Neural progenitor cell (in vitro differentiated cells): ENCODE data around the gene RLF. TPM values are rescaled to one million over a fixed set of nuclear protein-coding genes. Genes with fewer than 3 reads are reported as not detected.

Source experiments
- DNase-seq: peaks from one replicate; pipeline ENCODE4 v3.0.0-alpha.2; 2016; ENCODE audit warnings: low spot score
- H2AFZ ChIP-seq: fragments of 200-600 bp; sonication (generic); replicated peaks from 2 replicates; pipeline ENCODE4 v1.6.1; 2016; ENCODE audit warnings: antibody characterized with exemption
- H3F3A ChIP-seq: fragments of 200-600 bp; sonication (generic); 2 replicates; pipeline ENCODE4 v1.6.1; 2016; ENCODE audit warnings: antibody characterized with exemption, low read depth
- H3K27ac ChIP-seq: fragments of 200-600 bp; sonication (generic); 2 replicates; pipeline ENCODE4 v1.5.1; 2016; ENCODE audit warnings: mild to moderate bottlenecking
- H3K27me3 ChIP-seq: fragments of 200-600 bp; sonication (generic); 2 replicates; pipeline ENCODE4 v1.6.1; 2016; ENCODE audit warnings: mild to moderate bottlenecking, moderate library complexity
- H3K36me3 ChIP-seq: fragments of 200-600 bp; sonication (generic); 2 replicates; pipeline ENCODE4 v1.5.1; 2016
- H3K4me1 ChIP-seq: fragments of 200-600 bp; sonication (generic); 2 replicates; pipeline ENCODE4 v1.6.1; 2016; ENCODE audit warnings: mixed run types
- H3K4me2 ChIP-seq: fragments of 200-600 bp; sonication (generic); 2 replicates; pipeline ENCODE4 v1.6.1; 2016
- H3K4me3 ChIP-seq: fragments of 200-600 bp; sonication (generic); 2 replicates; pipeline ENCODE4 v1.5.1; 2016
- H3K79me2 ChIP-seq: fragments of 200-600 bp; sonication (generic); 2 replicates; pipeline ENCODE4 v1.6.1; 2016; ENCODE audit warnings: low read depth
- H3K9ac ChIP-seq: fragments of 200-600 bp; sonication (generic); 2 replicates; pipeline ENCODE4 v1.6.1; 2016
- H3K9me3 ChIP-seq: fragments of 200-600 bp; sonication (generic); 2 replicates; pipeline ENCODE4 v1.5.1; 2016; ENCODE audit warnings: low read depth
- H4K20me1 ChIP-seq: fragments of 200-600 bp; sonication (generic); 2 replicates; pipeline ENCODE4 v1.6.1; 2016; ENCODE audit warnings: low read depth
- H3K27ac Mint-ChIP-seq: 3 replicates; pipeline ENCODE4 v1.8.0; 2021; ENCODE audit warnings: mixed read lengths
- H3K27me3 Mint-ChIP-seq: 2 replicates; pipeline ENCODE4 v1.8.0; 2022; ENCODE audit warnings: low read depth, mild to moderate bottlenecking, inconsistent platforms, moderate library complexity, mixed read lengths; ENCODE audit not compliant: insufficient read depth
- H3K36me3 Mint-ChIP-seq: 3 replicates; pipeline ENCODE4 v1.8.0; 2021; ENCODE audit warnings: mixed read lengths
- H3K4me1 Mint-ChIP-seq: 3 replicates; pipeline ENCODE4 v1.8.0; 2021; ENCODE audit warnings: mixed read lengths
- H3K4me3 Mint-ChIP-seq: 3 replicates; pipeline ENCODE4 v1.8.0; 2021; ENCODE audit warnings: mild to moderate bottlenecking, moderate library complexity, mixed read lengths
- H3K9me3 Mint-ChIP-seq: 3 replicates; pipeline ENCODE4 v1.8.0; 2020; ENCODE audit warnings: mixed read lengths
- CTCF ChIP-seq: fragments of 200-600 bp; sonication (generic); IDR thresholded peaks from 2 replicates; pipeline ENCODE4 v1.5.1; 2017; ENCODE audit warnings: antibody characterized with exemption, mild to moderate bottlenecking
- EZH2 ChIP-seq: fragments of 200-600 bp; sonication (generic); IDR thresholded peaks from 2 replicates; pipeline ENCODE4 v1.6.1; 2017; ENCODE audit warnings: antibody characterized with exemption, mild to moderate bottlenecking, moderate library complexity
- EZH2phosphoT487 ChIP-seq: fragments of 200-600 bp; sonication (generic); IDR thresholded peaks from 2 replicates; pipeline ENCODE4 v1.6.1; 2017; ENCODE audit warnings: antibody characterized with exemption
- total RNA-seq: library from RNA; depleted of rRNA; stranded (reverse); fragments of >200 nt; gene quantifications from 2 replicates; pipeline ENCODE4 v1.2.3, GENCODE V29; 2015; ENCODE audit warnings: low replicate concordance

Gene RLF
- total RNA-seq, 1 donor from 2014 or later = 72.7 TPM

DNA sequence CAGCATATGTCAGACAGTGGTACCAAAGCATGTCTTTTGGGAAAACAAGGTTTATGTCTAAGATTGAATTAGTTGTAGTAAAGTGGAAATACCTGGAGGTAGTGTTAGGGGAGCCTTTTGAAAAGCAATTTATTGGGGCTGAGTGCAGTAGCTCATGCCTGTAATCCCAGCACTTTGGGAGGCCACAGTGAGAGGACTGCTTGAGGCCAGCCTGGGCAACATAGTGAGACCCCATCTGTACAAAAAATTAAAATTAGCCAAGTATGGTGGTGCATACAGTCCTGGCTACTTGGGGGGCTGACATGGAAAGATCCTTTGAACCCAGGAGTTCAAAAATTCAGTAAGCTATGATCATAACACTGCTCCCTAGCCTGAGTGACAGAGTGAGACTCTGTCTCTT, 104.1 kb downstream of the RLF start:
- no peak for DNase-seq
- no peak overlapping the region for H3K9ac ChIP-seq
- no peaks in the 10 kb centered on the region for H3K9me3 ChIP-seq
- Mint-ChIP-seq H3K4me3 (no peak overlapping the region), H3K36me3 (peaks cover 9% of the 10 kb centered on the region), H3K27me3 (no peaks in the 10 kb centered on the region), H3K4me1 (no peaks in the 10 kb centered on the region), H3K27ac (no peak overlapping the region), H3K9me3 (no peaks in the 10 kb centered on the region)
- peaks cover 33% of the 10 kb centered on the region for H3K79me2 ChIP-seq
- H3K4me2 ChIP-seq = no peak overlapping the region
- TF ChIP-seq EZH2 (no peak), EZH2phosphoT487 (no peak), CTCF (no peak)
- no peak overlapping the region for H3K4me3 ChIP-seq
- no peaks in the 10 kb centered on the region for H3F3A ChIP-seq
- H4K20me1 ChIP-seq = no peaks in the 10 kb centered on the region
- no peak overlapping the region for H3K27ac ChIP-seq
- no peaks in the 10 kb centered on the region for H3K4me1 ChIP-seq
- peaks cover 10% of the 10 kb centered on the region for H3K36me3 ChIP-seq
- H3K27me3 ChIP-seq = no peaks in the 10 kb centered on the region
- no peak overlapping the region for H2AFZ ChIP-seq

DNA sequence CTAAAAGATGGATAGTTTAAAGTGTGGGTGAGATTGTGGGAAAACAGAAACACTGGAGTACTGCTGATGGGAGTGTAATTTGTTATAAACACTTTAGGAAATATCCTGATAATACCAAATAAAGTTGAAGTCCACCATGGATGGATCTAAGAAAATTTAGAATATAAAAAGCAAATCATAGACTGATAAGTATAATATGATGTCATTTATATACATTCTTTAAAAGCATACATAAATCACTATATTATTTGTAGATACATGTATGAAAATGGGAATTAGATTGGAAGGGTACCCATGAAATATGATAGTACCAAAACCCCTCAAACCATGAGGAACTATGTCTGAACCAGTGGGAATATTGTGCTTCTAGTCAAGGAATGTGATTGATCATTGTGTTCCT, 104.7 kb downstream of the RLF start:
- peaks cover 9% of the 10 kb centered on the region for H3K36me3 ChIP-seq
- Mint-ChIP-seq H3K27ac (no peak overlapping the region), H3K9me3 (no peaks in the 10 kb centered on the region), H3K27me3 (no peaks in the 10 kb centered on the region), H3K36me3 (peaks cover 6% of the 10 kb centered on the region), H3K4me1 (no peaks in the 10 kb centered on the region), H3K4me3 (no peak overlapping the region)
- no peaks in the 10 kb centered on the region for H3K27me3 ChIP-seq
- no peak for TF ChIP-seq EZH2phosphoT487
- TF ChIP-seq EZH2 = no peak
- no peak for TF ChIP-seq CTCF
- no peak overlapping the region for H3K27ac ChIP-seq
- H3K9ac ChIP-seq = no peak overlapping the region
- H3K79me2 ChIP-seq = peaks cover 27% of the 10 kb centered on the region
- no peak overlapping the region for H3K4me2 ChIP-seq
- no peak overlapping the region for H2AFZ ChIP-seq
- no peaks in the 10 kb centered on the region for H4K20me1 ChIP-seq
- no peaks in the 10 kb centered on the region for H3K4me1 ChIP-seq
- no peak for DNase-seq
- H3K9me3 ChIP-seq = no peaks in the 10 kb centered on the region
- no peaks in the 10 kb centered on the region for H3F3A ChIP-seq
- H3K4me3 ChIP-seq = no peak overlapping the region

GRCh38 chr1:40266786-40267535, 105.8 kb downstream of the RLF start:
- no peak overlapping the region for H3K9ac ChIP-seq

More at GRCh38 chr1:40266786-40267535, 105.8 kb downstream of the RLF start:
- peaks cover 9% of the 10 kb centered on the region for H3K36me3 Mint-ChIP-seq
- H3K4me3 Mint-ChIP-seq = no peak overlapping the region
- no peaks in the 10 kb centered on the region for H3K9me3 ChIP-seq
- no peak overlapping the region for H3K4me2 ChIP-seq
- no peak overlapping the region for H2AFZ ChIP-seq
- peaks cover 24% of the 10 kb centered on the region for H3K79me2 ChIP-seq
- no peaks in the 10 kb centered on the region for H4K20me1 ChIP-seq
- H3K27ac Mint-ChIP-seq = no peak overlapping the region
- no peaks in the 10 kb centered on the region for H3K27me3 ChIP-seq
- H3K4me3 ChIP-seq = no peak overlapping the region
- H3K4me1 Mint-ChIP-seq = no peaks in the 10 kb centered on the region
- no peak for TF ChIP-seq CTCF
- no peak for TF ChIP-seq EZH2phosphoT487
- no peak for DNase-seq
- no peaks in the 10 kb centered on the region for H3F3A ChIP-seq
- no peaks in the 10 kb centered on the region for H3K27me3 Mint-ChIP-seq
- no peaks in the 10 kb centered on the region for H3K9me3 Mint-ChIP-seq
- peaks cover 5% of the 10 kb centered on the region for H3K36me3 ChIP-seq
- no peaks in the 10 kb centered on the region for H3K4me1 ChIP-seq
- H3K27ac ChIP-seq = no peak overlapping the region
